Measurements from ENCODE around the gene SMYD3. TPM values are rescaled to one million over a fixed set of nuclear protein-coding genes. Genes with fewer than 3 reads are reported as not detected.

SMYD3 gene
- total and polyA plus RNA-seq, 9 donors = 10.8 to 24.0 (median 13.7) TPM

DNA sequence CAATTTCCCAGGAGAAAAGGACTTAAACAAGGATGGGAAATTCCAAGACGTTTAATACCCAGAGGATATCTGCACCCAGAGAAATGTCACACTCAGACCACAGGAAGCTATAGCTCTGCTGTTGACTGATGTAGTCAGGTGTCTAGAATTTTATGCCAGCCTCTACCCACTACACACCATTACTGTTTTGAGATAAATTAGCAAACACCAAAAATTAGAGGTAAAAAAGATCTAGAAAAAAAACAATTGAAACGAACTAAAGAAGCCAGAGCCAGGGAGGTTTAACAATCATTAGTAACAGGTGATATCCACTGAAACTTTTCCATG, 519.9 kb downstream of the SMYD3 start:
- no peaks in the 10 kb centered on the region for H3K9me3 ChIP-seq
- peaks cover 4% of the 10 kb centered on the region for H3K4me1 ChIP-seq (ENCODE audit: insufficient read depth)
- no peak for TF ChIP-seq POLR2A (IDR thresholded peaks at IDR 0.05)
- TF ChIP-seq, protein P1, sequence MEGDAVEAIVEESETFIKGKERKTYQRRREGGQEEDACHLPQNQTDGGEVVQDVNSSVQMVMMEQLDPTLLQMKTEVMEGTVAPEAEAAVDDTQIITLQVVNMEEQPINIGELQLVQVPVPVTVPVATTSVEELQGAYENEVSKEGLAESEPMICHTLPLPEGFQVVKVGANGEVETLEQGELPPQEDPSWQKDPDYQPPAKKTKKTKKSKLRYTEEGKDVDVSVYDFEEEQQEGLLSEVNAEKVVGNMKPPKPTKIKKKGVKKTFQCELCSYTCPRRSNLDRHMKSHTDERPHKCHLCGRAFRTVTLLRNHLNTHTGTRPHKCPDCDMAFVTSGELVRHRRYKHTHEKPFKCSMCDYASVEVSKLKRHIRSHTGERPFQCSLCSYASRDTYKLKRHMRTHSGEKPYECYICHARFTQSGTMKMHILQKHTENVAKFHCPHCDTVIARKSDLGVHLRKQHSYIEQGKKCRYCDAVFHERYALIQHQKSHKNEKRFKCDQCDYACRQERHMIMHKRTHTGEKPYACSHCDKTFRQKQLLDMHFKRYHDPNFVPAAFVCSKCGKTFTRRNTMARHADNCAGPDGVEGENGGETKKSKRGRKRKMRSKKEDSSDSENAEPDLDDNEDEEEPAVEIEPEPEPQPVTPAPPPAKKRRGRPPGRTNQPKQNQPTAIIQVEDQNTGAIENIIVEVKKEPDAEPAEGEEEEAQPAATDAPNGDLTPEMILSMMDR (IDR thresholded peaks at IDR 0.05) = no peak
- no peak for TF ChIP-seq EP300 (IDR thresholded peaks at IDR 0.05)
- H3K36me3 ChIP-seq = no peaks in the 10 kb centered on the region
- intact Hi-C loops (cut with DNase I) = no loop called here
- 77 to 83% (median 78%) methylated on average over 2 of the region's 2 CpGs for WGBS, 3 donors
- DNase-seq = no peak
- H3K27ac ChIP-seq = no peak overlapping the region
- no peak overlapping the region for H3K4me3 ChIP-seq
- no peaks in the 10 kb centered on the region for H3K27me3 ChIP-seq

DNA sequence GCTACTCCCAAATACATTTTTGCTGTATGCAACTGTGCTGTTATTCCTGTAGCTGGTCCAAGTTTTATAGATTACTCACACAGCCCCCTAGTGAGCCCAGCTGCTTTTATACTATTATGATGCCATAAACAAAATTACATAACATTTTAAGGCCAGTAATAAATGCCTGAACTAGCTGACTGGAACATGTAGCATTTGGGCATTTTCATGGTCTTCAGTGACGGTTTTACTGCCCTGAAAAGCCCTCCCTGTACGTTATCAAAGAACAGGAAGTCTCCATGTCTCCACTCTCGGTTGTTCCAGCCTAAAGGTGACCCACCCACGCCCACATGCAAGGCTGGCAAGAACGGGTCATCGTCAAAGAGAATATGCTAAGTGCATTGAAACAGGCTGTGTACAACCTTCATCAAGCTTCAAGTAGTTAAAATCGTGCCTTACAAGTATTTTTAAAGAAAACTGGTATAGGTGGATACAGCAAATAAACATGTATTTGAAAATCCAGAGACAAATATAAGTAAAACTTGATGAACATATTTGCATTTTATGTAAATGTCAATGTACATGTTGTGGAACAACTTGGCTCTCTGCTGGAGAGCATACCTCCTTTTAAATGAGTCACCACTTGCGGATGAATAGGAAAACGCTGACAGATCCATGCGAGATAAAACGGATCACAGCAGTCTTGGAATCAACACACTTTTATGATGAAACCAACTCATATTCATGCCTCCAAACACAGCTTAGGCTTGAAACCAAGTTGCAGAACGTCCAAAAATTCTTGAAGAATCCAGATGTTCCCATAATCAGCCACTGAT, 520.5 kb downstream of the SMYD3 start:
- peaks cover 4% of the 10 kb centered on the region for H3K4me1 ChIP-seq (ENCODE audit: insufficient read depth)
- 35 to 47% (median 42%) methylated on average over 12 of the region's 12 CpGs for WGBS, 3 donors
- no peak overlapping the region for H3K4me3 ChIP-seq
- intact Hi-C loops (cut with DNase I) = no loop called here
- no peaks in the 10 kb centered on the region for H3K9me3 ChIP-seq
- no peak for DNase-seq
- TF ChIP-seq EP300 (IDR thresholded peaks at IDR 0.05) = no peak
- TF ChIP-seq POLR2A (IDR thresholded peaks at IDR 0.05) = no peak
- TF ChIP-seq, protein P1 (IDR thresholded peaks at IDR 0.05) = no peak
- H3K27ac ChIP-seq = no peak overlapping the region
- H3K27me3 ChIP-seq = no peaks in the 10 kb centered on the region
- no peaks in the 10 kb centered on the region for H3K36me3 ChIP-seq

DNA sequence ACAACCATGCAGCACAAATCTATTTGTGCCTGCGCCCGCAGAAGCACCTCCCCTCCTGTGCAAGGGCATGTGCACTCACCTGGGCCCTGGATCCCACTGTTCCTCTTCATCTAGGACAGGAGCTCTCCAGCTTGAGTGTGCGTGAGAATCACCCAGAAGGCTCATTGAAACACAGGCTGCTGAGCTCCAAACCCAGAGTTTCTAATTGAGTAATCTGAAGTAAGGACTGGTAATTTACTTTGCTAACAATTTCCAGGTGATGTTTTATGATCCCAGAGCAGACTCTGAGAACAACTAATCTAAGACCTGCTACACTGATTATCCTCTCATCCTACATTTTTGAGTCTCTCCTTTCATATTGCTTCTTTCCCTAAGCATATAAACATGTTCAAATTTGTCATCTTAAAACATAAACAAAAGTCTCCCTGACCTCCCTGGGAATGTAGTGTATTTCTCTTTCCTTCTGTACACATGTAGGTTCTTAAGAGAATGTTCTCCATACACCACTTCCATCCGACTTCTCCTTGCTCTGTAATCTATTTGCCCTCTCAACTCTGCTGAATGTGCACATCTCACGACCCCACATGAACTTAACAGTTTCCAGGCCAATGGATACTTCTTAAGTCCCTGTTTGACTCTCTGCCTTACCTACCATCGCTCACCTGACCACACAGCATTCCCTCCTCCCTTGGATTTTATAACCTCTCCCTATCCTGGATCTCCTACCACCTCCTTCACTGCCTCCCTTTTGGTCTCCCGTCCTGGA, 522.5 kb downstream of the SMYD3 start:
- TF ChIP-seq, protein P1 (IDR thresholded peaks at IDR 0.05) = no peak
- TF ChIP-seq EP300 (IDR thresholded peaks at IDR 0.05) = no peak
- no peak for TF ChIP-seq POLR2A (IDR thresholded peaks at IDR 0.05)
- WGBS, 3 donors = 91 to 93% (median 91%) methylated on average over 7 of the region's 7 CpGs
- Histone ChIP-seq H3K9me3 (no peaks in the 10 kb centered on the region), H3K27me3 (no peaks in the 10 kb centered on the region), H3K4me3 (no peak overlapping the region), H3K36me3 (no peaks in the 10 kb centered on the region), H3K4me1 (ENCODE audit: insufficient read depth) (peaks cover 4% of the 10 kb centered on the region), H3K27ac (no peak overlapping the region)
- no peak for DNase-seq
- intact Hi-C loops (cut with DNase I) = no loop called here

DNA sequence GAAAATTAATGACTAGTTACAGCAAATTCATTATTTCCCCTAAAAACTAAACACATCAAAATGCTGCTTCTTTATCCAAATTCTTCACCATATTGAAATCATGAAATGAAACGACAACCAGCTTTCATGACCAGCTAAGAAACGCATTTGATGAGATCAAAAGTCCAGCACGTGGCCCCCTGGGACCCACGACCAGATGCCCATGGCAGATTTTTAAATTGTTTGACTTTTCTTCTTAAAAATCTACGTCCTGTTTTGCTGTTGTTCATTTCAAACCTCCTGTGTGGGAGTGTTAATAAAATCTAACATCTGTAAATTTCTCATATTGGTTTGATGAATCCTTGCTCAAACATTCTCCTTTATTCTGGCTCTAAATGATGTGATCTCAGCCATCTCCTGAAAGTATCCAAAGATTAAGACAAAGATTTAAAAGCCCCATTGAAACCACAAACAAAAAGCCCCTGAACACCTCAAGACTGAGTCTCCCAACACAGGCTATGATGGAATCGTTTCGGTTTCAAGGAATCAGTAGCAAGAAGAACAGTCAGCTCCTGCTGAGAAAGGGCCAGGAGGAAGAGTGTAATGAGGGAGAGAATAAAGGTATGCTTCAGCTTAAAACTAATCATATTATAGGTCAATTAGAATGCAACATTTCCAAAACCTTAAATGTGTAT, 523.6 kb downstream of the SMYD3 start:
- H3K4me1 ChIP-seq (ENCODE audit: insufficient read depth) = peaks cover 4% of the 10 kb centered on the region
- 66 to 71% (median 71%) methylated on average over 7 of the region's 7 CpGs for WGBS, 3 donors
- intact Hi-C loops (cut with DNase I) = no loop called here
- no peaks in the 10 kb centered on the region for H3K9me3 ChIP-seq
- no peak overlapping the region for H3K27ac ChIP-seq
- H3K36me3 ChIP-seq = no peaks in the 10 kb centered on the region
- H3K4me3 ChIP-seq = no peak overlapping the region
- DNase-seq = no peak
- H3K27me3 ChIP-seq = no peaks in the 10 kb centered on the region
- TF ChIP-seq, protein P1 (IDR thresholded peaks at IDR 0.05) = no peak
- TF ChIP-seq EP300 (IDR thresholded peaks at IDR 0.05) (no peak), POLR2A (IDR thresholded peaks at IDR 0.05) (no peak)
